GM19452 (cell line): Measurements from ENCODE around the gene FRY.

ENCODE experiments used
- ATAC-seq: cut with Tn5 transposase; IDR thresholded peaks from one replicate; pipeline ENCODE4 v1.9.1; 2021; ENCODE audit not compliant: unreplicated experiment

Gene FRY

DNA sequence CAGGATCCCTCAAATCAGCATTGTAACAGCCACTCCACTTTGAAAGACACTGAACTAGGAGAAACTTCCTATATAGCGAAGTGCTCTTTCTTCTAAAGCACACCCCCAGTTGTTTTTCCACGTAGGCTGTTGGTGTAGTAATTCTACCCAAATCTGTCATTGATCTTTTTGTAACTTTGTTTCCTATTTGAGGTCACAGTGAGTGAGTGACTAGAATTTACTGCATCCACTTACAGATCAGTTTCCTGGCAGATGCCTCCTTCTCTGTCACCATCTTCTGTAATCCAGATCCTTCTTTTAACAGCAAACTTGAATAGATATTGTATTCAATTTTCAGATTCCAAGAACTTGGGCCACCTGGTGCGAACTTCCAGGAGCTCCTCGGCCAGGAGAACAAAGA is 268.3 kb downstream of the FRY start:
- ATAC-seq = no peak

DNA sequence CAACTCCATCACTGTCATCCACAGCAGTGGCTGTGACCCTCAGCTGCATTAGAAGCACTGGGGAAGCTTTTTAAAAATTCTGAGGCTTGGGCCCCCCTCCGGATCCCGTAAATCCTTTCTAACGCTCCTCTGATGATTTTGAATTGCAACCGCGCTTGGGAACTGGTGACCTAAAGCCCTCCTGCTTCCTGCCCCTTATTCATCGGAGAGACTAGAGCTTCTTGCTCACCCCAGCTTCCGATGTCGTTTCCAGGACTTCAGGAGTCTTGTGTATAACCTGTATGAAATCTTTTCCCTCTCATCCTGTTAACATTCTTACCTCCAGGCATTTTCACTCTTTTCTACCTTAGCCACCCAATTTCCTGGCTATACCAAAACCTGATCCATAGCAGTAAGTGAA is 268.8 kb downstream of the FRY start:
- ATAC-seq = no peak

DNA sequence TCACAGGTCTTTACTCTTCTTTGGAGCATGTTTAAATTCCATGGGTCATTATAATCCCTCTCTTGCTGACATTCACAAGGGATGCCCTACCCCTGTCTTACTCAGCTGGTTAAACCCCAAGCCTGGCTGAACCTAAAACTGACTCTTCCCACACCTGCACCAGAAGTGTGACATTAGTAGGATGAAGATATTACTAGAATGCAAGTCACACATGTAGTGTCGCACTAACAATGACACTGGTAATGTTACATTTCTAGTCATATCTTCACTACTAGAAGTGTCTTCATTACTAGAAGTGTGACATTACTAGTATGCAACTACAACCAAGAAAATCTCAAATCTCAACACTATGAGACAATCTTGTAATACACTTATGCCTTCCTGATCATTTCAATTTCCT is 269.3 kb downstream of the FRY start:
- ATAC-seq = no peak

DNA sequence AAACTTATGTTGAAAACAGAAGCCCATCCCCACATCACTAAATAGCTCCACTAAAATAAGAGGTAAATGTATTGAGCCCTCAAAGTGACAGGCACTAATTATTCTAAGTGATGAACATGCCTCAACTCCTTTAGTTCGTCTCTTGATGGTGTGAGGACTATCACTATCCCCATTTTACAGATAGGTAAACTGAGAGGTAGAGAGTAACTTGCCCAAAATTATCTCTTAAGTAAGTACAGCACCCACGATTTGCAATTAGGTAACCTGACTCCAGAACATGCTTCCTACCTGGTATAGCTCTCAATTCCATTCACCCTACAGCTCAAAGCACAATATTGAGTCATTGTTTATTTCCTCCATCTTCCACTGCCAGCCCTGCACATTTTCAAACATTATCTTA is 270.9 kb downstream of the FRY start:
- no peak for ATAC-seq

DNA sequence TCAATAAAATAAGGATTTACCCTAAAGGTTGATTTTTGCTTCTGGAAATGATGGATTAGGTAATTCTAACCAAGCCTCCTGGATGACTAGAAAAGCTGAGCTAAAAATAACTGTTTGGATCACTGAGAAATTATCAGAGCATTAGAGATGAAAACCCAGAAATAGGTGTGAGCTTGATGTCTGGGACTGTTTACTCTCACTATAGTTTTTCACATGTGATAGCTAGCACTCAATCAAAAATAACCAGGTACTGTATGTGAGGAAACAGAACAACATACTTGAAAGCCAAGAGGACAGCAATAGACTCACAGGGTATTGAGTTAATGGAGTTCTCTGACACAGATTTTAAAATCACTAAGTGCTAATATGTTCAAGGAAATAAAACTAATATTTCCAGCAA is 274.1 kb downstream of the FRY start:
- ATAC-seq = no peak

DNA sequence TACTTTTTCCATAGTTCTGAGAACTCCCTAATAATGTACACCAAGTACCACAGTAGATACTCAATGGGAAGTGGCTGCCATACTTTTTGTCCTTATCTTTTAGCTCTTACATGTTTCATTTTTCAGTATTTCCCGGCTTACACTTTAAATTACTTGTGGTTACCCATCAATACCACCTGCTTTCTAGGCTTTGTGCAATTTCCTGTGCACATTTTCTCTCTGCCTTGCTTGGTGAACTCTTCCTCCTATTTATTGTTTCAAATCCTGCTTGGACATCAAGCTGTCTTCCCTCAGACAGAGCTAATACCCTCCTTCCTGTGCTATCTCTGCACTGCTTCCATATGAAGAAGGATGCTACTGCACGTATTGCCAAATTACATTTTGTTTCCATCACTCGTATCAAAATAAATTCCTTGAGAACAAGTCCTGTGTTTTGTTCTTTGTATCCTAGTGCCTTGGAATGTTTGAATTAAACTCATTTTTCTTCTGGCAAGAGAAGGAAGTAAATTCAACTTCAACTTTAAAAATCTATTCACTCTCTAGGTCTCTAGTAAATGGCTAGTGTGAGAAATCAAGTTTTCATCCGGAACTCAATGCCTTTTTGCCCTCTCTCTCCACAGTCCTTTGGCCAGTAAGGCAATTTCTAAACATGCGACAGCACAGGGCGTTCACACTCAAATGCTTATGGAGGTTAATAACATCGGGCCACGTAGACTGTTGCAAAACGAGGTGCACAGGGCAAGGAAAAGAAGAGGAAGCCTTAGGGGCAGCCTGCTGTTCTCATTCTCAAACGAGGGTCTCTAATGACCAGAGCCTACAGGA is 277.9 kb downstream of the FRY start:
- ATAC-seq = peak; percentile 17

DNA sequence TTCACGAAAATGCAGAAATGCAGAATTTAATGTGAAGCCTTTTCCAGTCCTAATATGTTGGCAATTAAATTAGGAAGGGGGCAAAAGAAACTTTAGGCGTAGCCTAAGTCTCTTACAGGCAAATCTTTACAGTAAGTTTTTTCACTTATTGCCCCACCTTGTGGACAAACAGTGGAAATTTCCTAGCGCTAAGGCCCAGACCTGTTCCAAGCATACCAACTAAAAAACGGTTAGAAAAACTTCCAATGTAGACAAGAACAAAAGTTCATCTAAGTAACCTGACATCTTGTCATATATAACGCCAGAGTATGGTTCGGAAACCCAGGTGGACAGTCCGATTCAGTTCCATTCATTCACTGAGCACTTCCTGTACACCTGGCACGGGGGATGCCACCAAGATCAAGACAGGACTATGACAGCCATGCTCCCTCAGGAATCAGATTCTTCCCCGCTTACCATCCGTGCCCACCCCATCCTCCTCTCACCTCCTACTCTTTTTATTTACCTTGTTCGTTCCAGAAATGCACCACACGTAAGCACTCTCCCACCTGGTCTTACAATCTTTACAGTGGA is 278.6 kb downstream of the FRY start:
- ATAC-seq = peak; percentile 56

DNA sequence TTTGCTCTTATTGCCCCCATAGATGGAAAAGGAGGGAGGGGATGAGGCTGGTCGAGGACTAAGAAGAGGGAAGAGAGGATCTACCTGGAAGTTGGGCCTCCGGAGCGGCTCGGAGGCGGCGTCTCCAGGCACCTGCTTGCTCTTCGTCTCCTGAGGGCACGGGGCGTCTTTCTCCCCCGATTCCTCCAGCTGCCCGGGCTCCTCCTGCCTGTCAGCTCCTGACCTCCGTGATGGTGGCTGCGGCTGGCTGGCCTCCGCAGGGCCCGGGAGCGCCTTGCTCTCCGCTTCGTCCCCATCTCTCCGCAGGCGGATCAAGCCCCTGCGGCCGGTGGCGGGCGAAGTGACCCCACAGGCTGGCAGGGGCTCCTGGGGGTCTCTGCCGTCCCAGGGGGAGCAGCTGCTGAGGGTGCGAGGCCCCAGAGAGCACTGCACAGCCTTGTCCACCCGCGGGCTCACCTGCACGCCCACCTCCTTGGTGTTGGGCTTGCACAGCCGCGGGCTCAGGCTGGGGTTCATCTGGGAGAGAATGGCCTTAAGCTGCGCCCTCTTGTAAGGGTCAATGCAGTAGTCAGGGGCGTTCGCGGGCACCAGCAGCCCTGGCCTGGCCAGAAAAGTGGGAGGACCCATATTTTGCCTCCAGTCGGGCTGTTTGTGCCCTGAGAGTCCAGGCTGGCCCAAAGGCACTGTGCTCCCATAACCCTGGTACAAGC is 279.8 kb downstream of the FRY start:
- no peak for ATAC-seq

DNA sequence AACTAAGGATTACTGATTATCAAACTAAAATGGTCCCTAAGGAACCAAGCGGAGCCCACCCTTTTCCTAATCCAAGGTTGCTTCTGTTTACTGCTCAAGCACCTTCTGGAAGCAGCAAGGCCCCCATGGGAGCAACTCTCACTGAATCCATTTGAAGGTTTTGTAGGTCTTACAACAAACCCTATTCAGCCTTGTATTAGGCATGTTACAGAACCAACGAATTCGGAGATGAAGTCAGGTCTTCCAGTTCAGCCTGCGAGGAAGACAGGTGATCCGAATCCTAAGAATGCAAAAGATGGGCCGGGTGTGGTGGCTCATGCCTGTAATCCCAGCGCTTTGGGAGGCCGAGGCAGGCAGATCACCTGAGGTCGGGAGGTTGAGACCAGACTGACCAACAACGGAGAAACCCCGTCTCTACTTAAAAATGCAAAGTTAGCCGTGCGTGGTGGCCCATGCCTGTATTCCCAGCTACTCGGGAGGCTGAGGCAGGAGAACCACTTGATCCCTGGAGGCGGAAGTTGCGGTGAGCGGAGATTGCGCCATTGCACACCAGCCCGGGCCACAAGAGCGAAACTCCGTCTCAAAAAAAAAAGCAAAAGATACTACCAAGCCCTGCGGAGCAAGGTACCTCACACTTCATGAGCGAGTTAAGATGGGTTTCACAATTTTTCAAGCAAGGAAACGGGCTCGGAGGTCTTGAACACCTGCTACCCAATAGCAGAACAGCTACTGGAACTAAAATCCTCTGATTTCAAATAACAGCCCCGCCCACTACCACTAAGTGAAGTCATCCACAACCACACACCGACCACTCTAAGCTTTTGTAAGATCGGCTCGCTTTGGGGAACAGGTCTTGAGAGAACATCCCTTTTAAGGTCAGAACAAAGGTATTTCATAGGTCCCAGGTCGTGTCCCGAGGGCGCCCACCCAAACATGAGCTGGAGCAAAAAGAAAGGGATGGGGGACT is 283.0 kb downstream of the FRY start:
- ATAC-seq = peak; percentile 25

DNA sequence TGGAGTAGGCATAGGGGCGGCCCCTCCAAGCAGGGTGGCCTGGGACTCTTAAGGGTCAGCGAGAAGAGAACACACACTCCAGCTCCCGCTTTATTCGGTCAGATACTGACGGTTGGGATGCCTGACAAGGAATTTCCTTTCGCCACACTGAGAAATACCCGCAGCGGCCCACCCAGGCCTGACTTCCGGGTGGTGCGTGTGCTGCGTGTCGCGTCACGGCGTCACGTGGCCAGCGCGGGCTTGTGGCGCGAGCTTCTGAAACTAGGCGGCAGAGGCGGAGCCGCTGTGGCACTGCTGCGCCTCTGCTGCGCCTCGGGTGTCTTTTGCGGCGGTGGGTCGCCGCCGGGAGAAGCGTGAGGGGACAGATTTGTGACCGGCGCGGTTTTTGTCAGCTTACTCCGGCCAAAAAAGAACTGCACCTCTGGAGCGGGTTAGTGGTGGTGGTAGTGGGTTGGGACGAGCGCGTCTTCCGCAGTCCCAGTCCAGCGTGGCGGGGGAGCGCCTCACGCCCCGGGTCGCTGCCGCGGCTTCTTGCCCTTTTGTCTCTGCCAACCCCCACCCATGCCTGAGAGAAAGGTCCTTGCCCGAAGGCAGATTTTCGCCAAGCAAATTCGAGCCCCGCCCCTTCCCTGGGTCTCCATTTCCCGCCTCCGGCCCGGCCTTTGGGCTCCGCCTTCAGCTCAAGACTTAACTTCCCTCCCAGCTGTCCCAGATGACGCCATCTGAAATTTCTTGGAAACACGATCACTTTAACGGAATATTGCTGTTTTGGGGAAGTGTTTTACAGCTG is 283.9 kb downstream of the FRY start, which contains the start of the genes BRCA2 and ZAR1L:
Gene BRCA2, plus strand, starts transcription at position 271 of the 790 bp plus-strand sequence. CDS start 953 bp downstream, outside the sequence.
Gene ZAR1L, minus strand, starts transcription at position 126 of the 790 bp plus-strand sequence. CDS start 3,438 bp downstream, outside the sequence.
- ATAC-seq = peak; percentile 93

DNA sequence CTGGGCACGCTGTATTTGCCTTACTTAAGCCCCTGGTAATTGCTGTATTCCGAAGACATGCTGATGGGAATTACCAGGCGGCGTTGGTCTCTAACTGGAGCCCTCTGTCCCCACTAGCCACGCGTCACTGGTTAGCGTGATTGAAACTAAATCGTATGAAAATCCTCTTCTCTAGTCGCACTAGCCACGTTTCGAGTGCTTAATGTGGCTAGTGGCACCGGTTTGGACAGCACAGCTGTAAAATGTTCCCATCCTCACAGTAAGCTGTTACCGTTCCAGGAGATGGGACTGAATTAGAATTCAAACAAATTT is 284.4 kb downstream of the FRY start:
- ATAC-seq = peak; percentile 52

DNA sequence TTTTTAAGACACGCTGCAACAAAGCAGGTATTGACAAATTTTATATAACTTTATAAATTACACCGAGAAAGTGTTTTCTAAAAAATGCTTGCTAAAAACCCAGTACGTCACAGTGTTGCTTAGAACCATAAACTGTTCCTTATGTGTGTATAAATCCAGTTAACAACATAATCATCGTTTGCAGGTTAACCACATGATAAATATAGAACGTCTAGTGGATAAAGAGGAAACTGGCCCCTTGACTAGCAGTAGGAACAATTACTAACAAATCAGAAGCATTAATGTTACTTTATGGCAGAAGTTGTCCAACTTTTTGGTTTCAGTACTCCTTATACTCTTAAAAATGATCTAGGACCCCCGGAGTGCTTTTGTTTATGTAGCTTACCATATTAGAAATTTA is 284.9 kb downstream of the FRY start:
- no peak for ATAC-seq

DNA sequence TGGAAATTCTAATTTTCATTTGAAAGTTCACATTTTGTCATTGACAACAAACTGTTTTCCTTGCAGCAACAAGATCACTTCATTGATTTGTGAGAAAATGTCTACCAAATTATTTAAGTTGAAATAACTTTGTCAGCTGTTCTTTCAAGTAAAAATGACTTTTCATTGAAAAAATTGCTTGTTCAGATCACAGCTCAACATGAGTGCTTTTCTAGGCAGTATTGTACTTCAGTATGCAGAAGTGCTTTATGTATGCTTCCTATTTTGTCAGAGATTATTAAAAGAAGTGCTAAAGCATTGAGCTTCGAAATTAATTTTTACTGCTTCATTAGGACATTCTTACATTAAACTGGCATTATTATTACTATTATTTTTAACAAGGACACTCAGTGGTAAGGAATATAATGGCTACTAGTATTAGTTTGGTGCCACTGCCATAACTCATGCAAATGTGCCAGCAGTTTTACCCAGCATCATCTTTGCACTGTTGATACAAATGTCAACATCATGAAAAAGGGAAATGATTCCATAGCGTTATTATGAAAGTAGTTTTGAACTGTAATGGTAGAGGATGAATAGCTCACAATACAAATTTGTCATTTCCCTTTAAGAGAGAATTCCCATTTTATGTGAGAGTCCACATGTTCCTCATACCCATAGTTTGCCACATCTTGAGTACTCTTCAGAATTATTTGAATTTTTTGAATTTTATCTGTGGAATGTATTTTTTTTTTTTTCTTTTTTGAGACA is 286.3 kb downstream of the FRY start:
- no peak for ATAC-seq

DNA sequence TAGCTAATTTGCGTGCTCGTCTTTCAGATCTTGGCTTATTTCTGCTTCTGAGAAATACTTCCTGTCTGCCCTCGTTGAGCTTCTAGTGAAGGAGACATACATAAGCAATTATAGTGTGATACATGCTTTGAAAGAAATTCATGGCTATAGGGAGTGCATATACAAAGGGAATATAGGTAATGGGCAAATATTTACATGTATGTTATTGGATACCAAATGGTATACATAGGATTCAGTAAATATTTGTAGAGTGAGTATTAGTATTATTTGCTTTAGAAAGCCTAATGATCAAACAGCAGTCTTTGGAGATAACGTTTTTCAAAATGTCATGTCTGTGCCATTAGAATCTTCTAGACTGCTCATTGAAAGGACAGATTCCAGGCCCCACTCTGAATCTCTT is 289.0 kb downstream of the FRY start:
- no peak for ATAC-seq

DNA sequence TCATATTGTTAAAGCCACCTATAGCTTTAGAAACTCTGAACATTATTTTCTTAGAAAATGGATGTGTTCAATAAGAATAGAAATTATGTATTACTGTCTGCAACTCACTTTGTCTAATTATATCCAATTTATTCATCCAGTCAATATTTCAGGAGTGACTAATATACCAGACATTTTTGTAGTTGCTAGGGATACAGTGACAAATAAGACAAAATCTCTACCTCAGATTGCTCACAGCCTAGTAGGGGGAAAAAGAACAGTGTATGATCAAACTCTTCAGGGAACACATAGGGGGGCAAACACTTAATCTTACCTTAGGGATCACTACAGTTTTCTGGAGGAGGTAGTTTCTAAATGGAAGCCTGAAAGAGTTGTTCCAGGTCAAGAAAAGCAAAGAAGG is 292.3 kb downstream of the FRY start:
- ATAC-seq = no peak

DNA sequence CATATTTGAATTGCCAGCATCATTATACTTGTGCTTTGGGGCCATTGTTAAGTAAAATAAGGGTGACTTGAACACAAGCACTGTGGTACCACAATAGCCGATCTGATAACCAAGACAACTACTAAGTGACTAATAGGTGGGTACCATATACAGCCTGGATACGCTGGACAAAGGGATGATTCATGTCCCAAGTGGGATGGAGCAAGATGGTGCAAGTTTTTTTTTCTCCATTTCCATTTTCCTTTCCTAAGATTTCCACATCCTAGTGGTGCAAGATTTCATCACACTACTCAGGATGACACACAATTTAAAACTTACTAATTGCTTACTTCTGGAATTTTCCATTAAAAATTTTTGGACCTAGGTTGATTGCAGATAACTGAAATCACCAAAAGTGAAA is 298.9 kb downstream of the FRY start:
- ATAC-seq = no peak

DNA sequence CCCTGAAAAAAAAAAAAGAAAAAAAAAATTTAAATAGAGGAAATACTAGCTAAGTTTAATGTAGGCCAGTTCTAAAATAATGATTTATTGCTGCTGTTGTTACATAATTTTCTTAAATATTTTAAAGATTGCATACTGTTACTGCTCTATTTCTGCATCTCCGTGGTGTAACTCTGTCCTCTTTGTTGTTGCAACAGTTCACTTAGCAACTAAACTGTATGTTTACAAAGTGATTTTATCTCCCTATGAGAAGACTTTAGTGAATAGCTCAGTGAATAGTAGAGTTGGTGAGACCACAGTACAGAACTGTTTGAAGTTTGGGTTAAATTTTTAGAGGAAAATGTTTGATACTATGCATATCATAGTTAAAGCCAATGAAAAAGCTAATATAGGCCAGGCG is 303.1 kb downstream of the FRY start:
- ATAC-seq = no peak

DNA sequence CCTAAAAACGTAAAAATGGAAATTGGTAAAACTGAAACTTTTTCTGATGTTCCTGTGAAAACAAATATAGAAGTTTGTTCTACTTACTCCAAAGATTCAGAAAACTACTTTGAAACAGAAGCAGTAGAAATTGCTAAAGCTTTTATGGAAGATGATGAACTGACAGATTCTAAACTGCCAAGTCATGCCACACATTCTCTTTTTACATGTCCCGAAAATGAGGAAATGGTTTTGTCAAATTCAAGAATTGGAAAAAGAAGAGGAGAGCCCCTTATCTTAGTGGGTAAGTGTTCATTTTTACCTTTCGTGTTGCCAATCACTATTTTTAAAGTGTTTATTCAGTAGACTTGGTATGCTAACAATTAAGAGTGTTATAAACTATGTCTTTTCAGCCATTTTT is 309.3 kb downstream of the FRY start:
- no peak for ATAC-seq

DNA sequence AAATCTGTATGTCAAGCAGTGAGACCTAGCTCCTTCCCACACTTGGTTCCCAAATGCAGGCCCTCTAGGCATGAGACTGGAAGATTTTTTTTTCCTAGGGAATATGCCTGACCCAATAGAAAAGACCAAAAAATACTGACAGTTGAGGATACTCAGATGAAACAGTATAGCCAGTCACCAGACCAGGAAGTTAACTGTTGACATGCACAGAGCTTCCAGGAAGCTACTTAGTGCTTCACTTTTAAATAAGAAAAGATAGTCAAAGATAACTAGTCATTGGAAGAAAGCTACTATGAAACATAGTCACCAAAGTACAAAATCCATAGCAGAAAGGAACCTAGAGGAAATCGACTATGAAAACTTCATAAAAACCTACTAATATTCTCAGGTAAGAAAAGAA is 316.1 kb downstream of the FRY start:
- no peak for ATAC-seq
